ENCODE measurements around the gene NCAM1.

- TF ChIP-seq POLR2A (IDR thresholded peaks at IDR 0.05; ENCODE audit: low read length) (no peak), MYC (IDR thresholded peaks at IDR 0.05; ENCODE audit: borderline replicate concordance, low read length) (no peak), CTCF (IDR thresholded peaks at IDR 0.05) (no peak), ZFP36 (IDR thresholded peaks at IDR 0.05; ENCODE audit: borderline replicate concordance, partially characterized antibody) (no peak), RAD21 (conservative IDR thresholded peaks at IDR 0.05 in 1 of 2, IDR thresholded peaks at IDR 0.05 in 1 of 2) (no peak), REST (IDR thresholded peaks at IDR 0.05) (no peak), EP300 (IDR thresholded peaks at IDR 0.05) (no peak), EHMT2 (IDR thresholded peaks at IDR 0.05; ENCODE audit: low read depth) (no peak), MAX (IDR thresholded peaks at IDR 0.05) (no peak), ZSCAN20 (CRISPR knock-in tag; IDR thresholded peaks at IDR 0.05) (no peak)
Observed at GRCh38 chr11:112933970-112934369, 27.2 kb upstream of the NCAM1 start.

Measured in A549 (cell line).